H9 (cell line): ENCODE results near the gene CRYBA1. TPM values are rescaled to one million over a fixed set of nuclear protein-coding genes. Genes with fewer than 3 reads are reported as not detected.
A peak's percentile ranks its signal among the peaks of the same experiment; 100 is the strongest.

ENCODE experiments used
- DNase-seq: peaks from one replicate; pipeline ENCODE4 v3.0.0-alpha.2; 2017
- H2AFZ ChIP-seq: one replicate; pipeline ENCODE4 v1.6.1; 2013; ENCODE audit warnings: mild to moderate bottlenecking, low read length, control low read depth, moderate library complexity
- H2AK5ac ChIP-seq: 2 replicates; pipeline ENCODE4 v1.6.1; 2013; ENCODE audit warnings: low read length, control low read depth, mixed read lengths; ENCODE audit not compliant: insufficient read length
- H2BK120ac ChIP-seq: one replicate; pipeline ENCODE4 v1.6.1; 2013; ENCODE audit warnings: low read depth, mild to moderate bottlenecking, low read length, control low read depth, inconsistent platforms; ENCODE audit not compliant: poor library complexity, severe bottlenecking
- H2BK12ac ChIP-seq: 2 replicates; pipeline ENCODE4 v1.6.1; 2013; ENCODE audit warnings: low read length, control low read depth, mixed read lengths, low read depth; ENCODE audit not compliant: insufficient read length
- H2BK15ac ChIP-seq: 2 replicates; pipeline ENCODE4 v1.6.1; 2013; ENCODE audit warnings: low read depth, low read length, control low read depth
- H2BK20ac ChIP-seq: one replicate; pipeline ENCODE4 v1.6.1; 2013; ENCODE audit warnings: low read depth, mild to moderate bottlenecking, low read length, control low read depth, inconsistent platforms; ENCODE audit not compliant: poor library complexity, severe bottlenecking
- H2BK5ac ChIP-seq: 2 replicates; pipeline ENCODE4 v1.6.1; 2013; ENCODE audit warnings: low read length, control low read depth, mixed read lengths; ENCODE audit not compliant: insufficient read length
- H3K14ac ChIP-seq: 2 replicates; pipeline ENCODE4 v1.6.1; 2013; ENCODE audit warnings: low read length, control low read depth; ENCODE audit not compliant: insufficient read depth
- H3K18ac ChIP-seq: 2 replicates; pipeline ENCODE4 v1.6.1; 2013; ENCODE audit warnings: low read depth, mild to moderate bottlenecking, mixed read lengths, low read length, control low read depth; ENCODE audit not compliant: insufficient read length
- H3K23ac ChIP-seq: 2 replicates; pipeline ENCODE4 v1.6.1; 2013; ENCODE audit warnings: low read length, control low read depth, mixed read lengths, low read depth; ENCODE audit not compliant: insufficient read length
- H3K23me2 ChIP-seq: 2 replicates; pipeline ENCODE4 v1.6.1; 2013; ENCODE audit warnings: low read depth, mild to moderate bottlenecking, mixed read lengths, low read length, control low read depth; ENCODE audit not compliant: insufficient read length, poor library complexity, severe bottlenecking
- H3K27ac ChIP-seq: 2 replicates; pipeline ENCODE4 v1.5.1; 2013; ENCODE audit warnings: low read length, control low read depth, mixed read lengths, low read depth; ENCODE audit not compliant: insufficient read length
- H3K27me3 ChIP-seq: 2 replicates; pipeline ENCODE4 v1.6.1; 2013; ENCODE audit warnings: low read length, control low read depth, inconsistent platforms; ENCODE audit not compliant: insufficient read depth
- H3K4ac ChIP-seq: 2 replicates; pipeline ENCODE4 v1.6.1; 2013; ENCODE audit warnings: low read depth, mild to moderate bottlenecking, control low read depth, inconsistent platforms, low read length, moderate library complexity
- H3K4me1 ChIP-seq: 2 replicates; pipeline ENCODE4 v1.6.1; 2013; ENCODE audit warnings: low read length, control low read depth, inconsistent platforms; ENCODE audit not compliant: insufficient read depth
- H3K4me2 ChIP-seq: 2 replicates; pipeline ENCODE4 v1.6.1; 2013; ENCODE audit warnings: low read length, control low read depth, mixed read lengths; ENCODE audit not compliant: insufficient read length, insufficient read depth
- H3K56ac ChIP-seq: 2 replicates; pipeline ENCODE4 v1.6.1; 2013; ENCODE audit warnings: low read depth, mild to moderate bottlenecking, mixed read lengths, low read length, control low read depth; ENCODE audit not compliant: insufficient read length
- H3K79me1 ChIP-seq: 2 replicates; pipeline ENCODE4 v1.6.1; 2013; ENCODE audit warnings: low read depth, mild to moderate bottlenecking, moderate library complexity, low read length, control low read depth, inconsistent platforms; ENCODE audit not compliant: insufficient read depth, poor library complexity, severe bottlenecking
- H3K79me2 ChIP-seq: 2 replicates; pipeline ENCODE4 v1.6.1; 2013; ENCODE audit warnings: low read length, control low read depth, inconsistent platforms; ENCODE audit not compliant: insufficient read depth
- H3K9ac ChIP-seq: 2 replicates; pipeline ENCODE4 v1.6.1; 2013; ENCODE audit warnings: low read length, control low read depth, mixed read lengths; ENCODE audit not compliant: insufficient read length; ENCODE audit errors: extremely low read depth
- H3K9me3 ChIP-seq: one replicate; pipeline ENCODE4 v1.6.1; 2013; ENCODE audit warnings: low read depth, low read length, inconsistent platforms; ENCODE audit not compliant: control insufficient read depth
- H3T11ph ChIP-seq: one replicate; pipeline ENCODE4 v1.6.1; 2013; ENCODE audit warnings: mild to moderate bottlenecking, low read length, control low read depth, inconsistent platforms
- H4K20me1 ChIP-seq: one replicate; pipeline ENCODE4 v1.6.1; 2013; ENCODE audit not compliant: control insufficient read depth, insufficient read length, insufficient read depth
- H4K5ac ChIP-seq: 2 replicates; pipeline ENCODE4 v1.6.1; 2013; ENCODE audit warnings: low read depth, mild to moderate bottlenecking, mixed read lengths, low read length, control low read depth; ENCODE audit not compliant: insufficient read length
- H4K8ac ChIP-seq: replicated peaks from 2 replicates; pipeline ENCODE4 v1.6.1; 2013; ENCODE audit warnings: low read length, control low read depth, mixed read lengths, low read depth; ENCODE audit not compliant: insufficient read length
- H4K91ac ChIP-seq: 2 replicates; pipeline ENCODE4 v1.6.1; 2013; ENCODE audit warnings: low read depth, mild to moderate bottlenecking, moderate library complexity, mixed read lengths, low read length, control low read depth; ENCODE audit not compliant: insufficient read length
- H3K27ac Mint-ChIP-seq, 3 experiments: 2 replicates in 2 of 3; 3 replicates in 1 of 3; pipeline ENCODE4 v1.8.0; 2020 to 2021; ENCODE audit warnings: mixed read lengths in 3 of 3, mild to moderate bottlenecking in 1 of 3, moderate library complexity in 1 of 3
- H3K27me3 Mint-ChIP-seq: 2 replicates; pipeline ENCODE4 v1.8.0; 2021; ENCODE audit warnings: low read depth, mild to moderate bottlenecking, moderate library complexity, mixed read lengths
- H3K36me3 Mint-ChIP-seq, 3 experiments: 2 replicates in 2 of 3; 3 replicates in 1 of 3; pipeline ENCODE4 v1.8.0; 2020 to 2021; ENCODE audit warnings: low read depth in 3 of 3, mixed read lengths in 3 of 3; ENCODE audit not compliant: insufficient read depth in 1 of 3
- H3K4me1 Mint-ChIP-seq, 2 experiments: 2 replicates each; pipeline ENCODE4 v1.8.0; 2020; ENCODE audit warnings: mixed read lengths in 2 of 2
- H3K4me3 Mint-ChIP-seq, 2 experiments: 2 replicates in 1 of 2; 3 replicates in 1 of 2; pipeline ENCODE4 v1.8.0; 2020 to 2021; ENCODE audit warnings: mild to moderate bottlenecking in 2 of 2, mixed read lengths in 2 of 2, moderate library complexity in 1 of 2
- H3K9me3 Mint-ChIP-seq, 2 experiments: 2 replicates in 1 of 2; 3 replicates in 1 of 2; pipeline ENCODE4 v1.8.0; 2020; ENCODE audit warnings: mild to moderate bottlenecking in 2 of 2, mixed read lengths in 2 of 2, moderate library complexity in 1 of 2
- CTCF ChIP-seq: fragments of 200-600 bp; sonication (generic); conservative IDR thresholded peaks from 3 replicates; pipeline ENCODE4 v1.8.0; 2021; ENCODE audit warnings: antibody characterized with exemption, mild to moderate bottlenecking
- WGBS: extraction: QIAGEN DNeasy Blood & Tissue Kit; methylation state at CpG from one replicate; pipeline ENCODE4 v1.1.7; 2013; ENCODE audit warnings: missing lambda C conversion rate, low lambda C conversion rate, mixed read lengths; ENCODE audit not compliant: insufficient read length; ENCODE audit errors: extremely low coverage; 5-methylcytosine and 5-hydroxymethylcytosine counted together
- total RNA-seq: library from RNA; stranded (reverse); gene quantifications from 2 replicates; pipeline ENCODE4 v1.2.1, GENCODE V29; 2021

The CRYBA1 gene
- total RNA-seq, 1 experiment from 2014 or later = not detected

GRCh38 chr17:29248845-29249244 is 2.2 kb downstream of the CRYBA1 start:
- Histone ChIP-seq H2BK120ac (no peak overlapping the region), H3K79me2 (no peaks in the 10 kb centered on the region), H3K27ac (no peak overlapping the region), H2AFZ (no peak overlapping the region), H3K4me2 (no peak overlapping the region), H3K14ac (no peak overlapping the region), H3T11ph (no peak overlapping the region), H3K56ac (no peak overlapping the region), H3K9ac (no peak overlapping the region), H3K79me1 (no peaks in the 10 kb centered on the region), H2BK15ac (no peak overlapping the region), H3K9me3 (no peaks in the 10 kb centered on the region), H2BK20ac (no peak overlapping the region), H2BK5ac (no peak overlapping the region), H4K20me1 (no peaks in the 10 kb centered on the region), H4K8ac (no peak overlapping the region), H3K23me2 (no peaks in the 10 kb centered on the region), H2AK5ac (no peak overlapping the region), H3K4me1 (no peaks in the 10 kb centered on the region), H3K18ac (no peak overlapping the region), H2BK12ac (no peak overlapping the region), H4K5ac (no peak overlapping the region), H4K91ac (no peak overlapping the region), H3K27me3 (no peaks in the 10 kb centered on the region), H3K23ac (no peak overlapping the region), H3K4ac (no peak overlapping the region)
- Mint-ChIP-seq H3K27me3 (no peaks in the 10 kb centered on the region), H3K9me3 (no peaks in the 10 kb centered on the region), H3K4me1 (peaks cover 6 to 12% of the 10 kb centered on the region in 2 experiments), H3K27ac (peak overlapping the region in 1 of 3 experiments; percentile 18; a peak in 1 of 7 replicates), H3K4me3 (no peak overlapping the region), H3K36me3 (no peaks in the 10 kb centered on the region)
- TF ChIP-seq CTCF = no peak
- DNase-seq = no peak
- no CpG with 5 or more reads among the region's 5 CpGs for WGBS
